ENCODE data around the gene AIFM2.

GRCh38 chr10:70068925-70069324 is 63.7 kb downstream of the AIFM2 start:
- no peak for TF ChIP-seq POLR2AphosphoS5 (IDR thresholded peaks at IDR 0.05; ENCODE audit: low read depth, low read length)
- no peak for TF ChIP-seq SIN3A (IDR thresholded peaks at IDR 0.05; ENCODE audit: borderline replicate concordance, insufficient read depth, low read length)
- no peak for TF ChIP-seq REST (IDR thresholded peaks at IDR 0.05; ENCODE audit: insufficient read depth in 1 of 2, low read depth in 2 of 2, low read length in 2 of 2)
- TF ChIP-seq TAF1 (IDR thresholded peaks at IDR 0.05; ENCODE audit: borderline replicate concordance, insufficient read depth, low read length), result no peak

All from PFSK-1 (cell line).